Neuronal stem cell (in vitro differentiated cells): ENCODE measurements around the gene CACTIN.

Experiments used
- DNase-seq: peaks from one replicate; pipeline ENCODE4 v3.0.0-alpha.2; 2013; ENCODE audit warnings: low spot score
- H2AFZ ChIP-seq: one replicate; pipeline ENCODE4 v1.6.1; 2013; ENCODE audit warnings: mild to moderate bottlenecking, low read length, inconsistent platforms
- H2AK5ac ChIP-seq: 2 replicates; pipeline ENCODE4 v1.6.1; 2013; ENCODE audit warnings: low read depth, mild to moderate bottlenecking, inconsistent platforms, low read length, moderate library complexity, mixed read lengths
- H2BK120ac ChIP-seq: 2 replicates; pipeline ENCODE4 v1.6.1; 2013; ENCODE audit warnings: low read depth, mild to moderate bottlenecking, inconsistent platforms, low read length, moderate library complexity, mixed read lengths
- H2BK12ac ChIP-seq: one replicate; pipeline ENCODE4 v1.6.1; 2013; ENCODE audit warnings: low read length, inconsistent platforms
- H2BK15ac ChIP-seq: 2 replicates; pipeline ENCODE4 v1.6.1; 2013; ENCODE audit warnings: mild to moderate bottlenecking, low read length, inconsistent platforms, mixed read lengths
- H2BK5ac ChIP-seq: one replicate; pipeline ENCODE4 v1.6.1; 2013; ENCODE audit warnings: inconsistent platforms, mild to moderate bottlenecking, low read length, moderate library complexity
- H3K14ac ChIP-seq: one replicate; pipeline ENCODE4 v1.6.1; 2013; ENCODE audit warnings: low read length, inconsistent platforms
- H3K18ac ChIP-seq: 2 replicates; pipeline ENCODE4 v1.6.1; 2013; ENCODE audit warnings: low read length, inconsistent platforms
- H3K23ac ChIP-seq: 2 replicates; pipeline ENCODE4 v1.6.1; 2013; ENCODE audit warnings: low read depth, mild to moderate bottlenecking, mixed read lengths, low read length, inconsistent platforms; ENCODE audit not compliant: poor library complexity
- H3K27ac ChIP-seq: replicated peaks from 3 replicates; pipeline ENCODE4 v1.5.1; 2013; ENCODE audit warnings: low read length, inconsistent platforms
- H3K27me3 ChIP-seq, 3 experiments: 2 replicates each; pipeline ENCODE4 v1.6.1; 2013; ENCODE audit warnings: low read length in 3 of 3, mild to moderate bottlenecking in 2 of 3, inconsistent platforms in 1 of 3, low read depth in 1 of 3, mixed read lengths in 1 of 3, moderate library complexity in 1 of 3; ENCODE audit not compliant: control insufficient read depth in 3 of 3, insufficient read depth in 3 of 3
- H3K36me3 ChIP-seq, 2 donors: replicated peaks in 1 of 2; 2 replicates each; pipeline ENCODE4 v1.6.1; 2013; ENCODE audit warnings: low read length in 2 of 2; ENCODE audit not compliant: control insufficient read depth in 2 of 2, insufficient read depth in 2 of 2
- H3K4ac ChIP-seq: 2 replicates; pipeline ENCODE4 v1.6.1; 2013; ENCODE audit warnings: inconsistent platforms, mild to moderate bottlenecking, low read length, moderate library complexity
- H3K4me1 ChIP-seq, 2 donors: 1 replicate in 1 of 2; 2 replicates in 1 of 2; pipeline ENCODE4 v1.6.1; 2013; ENCODE audit warnings: low read length in 2 of 2, low read depth in 1 of 2; ENCODE audit not compliant: control insufficient read depth in 2 of 2, insufficient read depth in 1 of 2
- H3K4me2 ChIP-seq: one replicate; pipeline ENCODE4 v1.6.1; 2013; ENCODE audit warnings: mild to moderate bottlenecking, low read length, inconsistent platforms; ENCODE audit not compliant: insufficient read depth, poor library complexity, severe bottlenecking
- H3K4me3 ChIP-seq, 2 donors: 2 replicates each; pipeline ENCODE4 v1.5.1; 2013; ENCODE audit warnings: low read length in 2 of 2, mild to moderate bottlenecking in 2 of 2, inconsistent platforms in 1 of 2, moderate library complexity in 1 of 2
- H3K79me1 ChIP-seq: one replicate; pipeline ENCODE4 v1.6.1; 2013; ENCODE audit warnings: low read depth, mild to moderate bottlenecking, inconsistent platforms, low read length, moderate library complexity
- H3K9ac ChIP-seq: one replicate; pipeline ENCODE4 v1.6.1; 2013; ENCODE audit warnings: mild to moderate bottlenecking, low read depth, low read length, inconsistent platforms; ENCODE audit not compliant: poor library complexity
- H3K9me3 ChIP-seq, 2 donors: replicated peaks in 1 of 2; 2 replicates each; pipeline versions ENCODE3 to v1.6.1; 2013; ENCODE audit warnings: low read length in 2 of 2, mild to moderate bottlenecking in 2 of 2, inconsistent platforms in 1 of 2, low read depth in 1 of 2, mixed read lengths in 1 of 2, moderate library complexity in 1 of 2; ENCODE audit not compliant: control insufficient read depth in 2 of 2, insufficient read depth in 1 of 2
- H4K8ac ChIP-seq: one replicate; pipeline ENCODE4 v1.6.1; 2013; ENCODE audit warnings: low read depth, mild to moderate bottlenecking, inconsistent platforms, low read length, moderate library complexity
- H4K91ac ChIP-seq: one replicate; pipeline ENCODE4 v1.6.1; 2013; ENCODE audit warnings: low read length, low read depth, mild to moderate bottlenecking, inconsistent platforms; ENCODE audit not compliant: poor library complexity
- WGBS, 2 donors: extraction: QIAGEN DNeasy Blood & Tissue Kit; methylation state at CpG; one replicate each; pipeline ENCODE4 v1.1.7; 2013; ENCODE audit warnings: missing lambda C conversion rate in 2 of 2, mixed read lengths in 1 of 2; ENCODE audit not compliant: insufficient read length in 2 of 2, insufficient replicate concordance in 1 of 2; ENCODE audit errors: extremely low coverage in 2 of 2; 5-methylcytosine and 5-hydroxymethylcytosine counted together

The CACTIN gene

GRCh38 chr19:3622224-3622623 is 4.4 kb downstream of the CACTIN start:
- Histone ChIP-seq H3K4me3 (peak overlapping the region in 1 of 2 donors; percentile 37), H2AK5ac (no peak overlapping the region), H3K79me1 (peaks cover 16% of the 10 kb centered on the region), H3K36me3 (peaks cover 0 to 44% of the 10 kb centered on the region in 2 donors), H3K27ac (no peak overlapping the region), H2BK12ac (no peak overlapping the region), H3K14ac (no peak overlapping the region), H3K9ac (no peak overlapping the region), H2BK120ac (no peak overlapping the region), H3K9me3 (no peaks in the 10 kb centered on the region), H3K4me1 (peaks cover 2 to 6% of the 10 kb centered on the region in 2 donors), H2BK5ac (no peak overlapping the region), H3K4ac (no peak overlapping the region), H2BK15ac (no peak overlapping the region), H3K27me3 (no peaks in the 10 kb centered on the region), H2AFZ (no peak overlapping the region), H4K8ac (no peak overlapping the region), H3K18ac (no peak overlapping the region), H3K4me2 (no peak overlapping the region), H3K23ac (no peak overlapping the region), H4K91ac (no peak overlapping the region)
- no CpG with 5 or more reads among the region's 12 CpGs for WGBS, 2 donors
- DNase-seq, result no peak

- no peak overlapping the region for H2AK5ac ChIP-seq
- H2BK120ac ChIP-seq, result no peak overlapping the region
- WGBS, 2 donors, result no CpG with 5 or more reads among the region's 15 CpGs
- H4K91ac ChIP-seq, result no peak overlapping the region
- H3K4me1 ChIP-seq, result peaks cover 2 to 6% of the 10 kb centered on the region in 2 donors
- no peak overlapping the region for H3K27ac ChIP-seq
- H4K8ac ChIP-seq, result no peak overlapping the region
- peaks cover 16% of the 10 kb centered on the region for H3K79me1 ChIP-seq
- H3K9ac ChIP-seq, result no peak overlapping the region
- no peak overlapping the region for H2BK5ac ChIP-seq
- no peak overlapping the region for H3K4me3 ChIP-seq
- no peak for DNase-seq
- no peak overlapping the region for H2AFZ ChIP-seq
- no peaks in the 10 kb centered on the region for H3K9me3 ChIP-seq
- no peak overlapping the region for H2BK12ac ChIP-seq
- H3K4ac ChIP-seq, result no peak overlapping the region
- no peak overlapping the region for H3K23ac ChIP-seq
- peaks cover 0 to 48% of the 10 kb centered on the region in 2 donors for H3K36me3 ChIP-seq
- no peak overlapping the region for H3K4me2 ChIP-seq
- H3K14ac ChIP-seq, result no peak overlapping the region
- no peak overlapping the region for H2BK15ac ChIP-seq
- H3K27me3 ChIP-seq, result no peaks in the 10 kb centered on the region
- no peak overlapping the region for H3K18ac ChIP-seq
Observed at GRCh38 chr19:3621689-3622088, 4.9 kb downstream of the CACTIN start.

DNA sequence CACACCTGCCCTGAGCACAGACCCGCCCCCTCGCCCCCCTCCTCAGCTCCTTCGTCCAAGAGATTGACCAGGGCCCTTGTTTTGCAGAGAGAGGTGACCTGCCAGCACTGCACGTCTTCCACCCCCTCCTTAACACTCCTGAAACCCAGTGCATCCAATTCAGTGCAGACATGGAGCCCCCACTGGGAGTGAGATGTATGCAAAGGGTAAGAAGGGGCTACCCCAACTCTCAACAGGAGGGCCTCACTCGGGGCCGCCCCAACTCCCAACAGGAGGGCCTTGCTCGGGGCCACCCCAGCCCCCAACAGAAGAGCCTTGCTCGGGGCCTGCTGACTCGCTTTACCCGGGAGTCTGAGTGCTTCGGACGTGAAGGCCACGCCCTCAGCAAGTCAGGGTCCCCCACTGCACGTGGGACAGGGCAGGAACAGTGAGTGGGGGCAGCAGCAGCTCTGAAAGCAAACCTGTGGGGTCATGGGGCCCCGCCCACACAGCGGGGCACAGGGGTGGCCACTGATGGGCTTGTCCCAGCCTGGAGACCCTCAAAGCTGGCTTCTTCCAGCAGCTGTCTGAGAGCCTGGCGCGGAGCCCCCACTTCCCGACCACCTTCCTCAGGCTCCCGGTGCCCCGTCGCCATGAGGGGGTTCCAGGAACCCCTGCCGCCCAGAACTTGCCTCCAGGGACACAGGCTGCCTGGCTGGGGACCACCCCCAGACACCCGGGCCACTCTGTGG is 5.6 kb downstream of the CACTIN start:
- Histone ChIP-seq H3K36me3 (peaks cover 0 to 48% of the 10 kb centered on the region in 2 donors), H2BK12ac (no peak overlapping the region), H3K4me1 (peaks cover 2 to 5% of the 10 kb centered on the region in 2 donors), H3K27me3 (no peaks in the 10 kb centered on the region), H2AFZ (no peak overlapping the region), H2BK15ac (no peak overlapping the region), H2BK5ac (no peak overlapping the region), H3K14ac (no peak overlapping the region), H4K8ac (no peak overlapping the region), H3K4ac (no peak overlapping the region), H3K18ac (no peak overlapping the region), H3K9ac (no peak overlapping the region), H3K9me3 (no peaks in the 10 kb centered on the region), H2BK120ac (no peak overlapping the region), H3K4me2 (no peak overlapping the region), H3K27ac (no peak overlapping the region), H3K79me1 (peaks cover 14% of the 10 kb centered on the region), H3K23ac (no peak overlapping the region), H2AK5ac (no peak overlapping the region), H4K91ac (no peak overlapping the region), H3K4me3 (no peak overlapping the region)
- no peak for DNase-seq
- WGBS, 2 donors, result no CpG with 5 or more reads among the region's 24 CpGs

DNA sequence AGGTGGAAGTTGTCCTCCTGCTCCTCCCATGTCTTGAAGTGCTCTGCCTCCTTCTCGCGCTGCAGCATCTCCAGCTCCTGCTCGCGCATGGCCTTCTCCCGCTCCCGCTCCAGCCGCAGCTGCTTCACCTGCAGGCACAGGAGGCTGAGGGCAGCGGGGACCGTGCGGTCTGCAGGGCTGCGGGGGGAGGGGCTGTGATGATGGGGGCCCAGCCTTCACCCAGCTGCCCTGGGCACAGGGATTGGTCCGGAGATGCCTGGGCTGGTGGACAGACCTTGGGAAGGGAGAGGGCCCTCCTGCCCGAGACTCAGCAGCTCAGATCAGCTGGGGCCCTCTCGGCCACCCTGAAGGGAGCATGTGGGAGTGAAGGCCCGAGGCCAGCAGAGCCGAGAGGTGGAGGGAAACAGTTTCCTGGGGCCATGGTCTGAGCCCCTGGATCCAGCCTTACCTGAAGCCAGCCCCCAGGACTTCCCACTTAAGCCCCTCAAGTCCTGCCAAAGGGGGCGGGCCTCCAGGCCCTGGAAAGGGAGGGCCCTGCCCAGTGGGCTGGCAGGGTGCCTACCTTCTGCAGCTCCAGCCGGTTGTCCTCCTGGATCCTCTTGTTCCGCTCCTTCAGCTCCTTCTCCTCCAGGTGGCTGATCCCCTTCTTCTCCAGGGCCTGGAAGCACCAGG is 6.3 kb downstream of the CACTIN start:
- H2BK120ac ChIP-seq, result no peak overlapping the region
- H3K9me3 ChIP-seq, result no peaks in the 10 kb centered on the region
- no peak overlapping the region for H3K4me2 ChIP-seq
- H2AK5ac ChIP-seq, result no peak overlapping the region
- H3K36me3 ChIP-seq, result peaks cover 3 to 51% of the 10 kb centered on the region in 2 donors
- no peak overlapping the region for H3K23ac ChIP-seq
- H3K9ac ChIP-seq, result no peak overlapping the region
- no peak overlapping the region for H2AFZ ChIP-seq
- no peak for DNase-seq
- H2BK15ac ChIP-seq, result no peak overlapping the region
- no peak overlapping the region for H3K4ac ChIP-seq
- H3K14ac ChIP-seq, result no peak overlapping the region
- no peaks in the 10 kb centered on the region for H3K27me3 ChIP-seq
- peaks cover 8% of the 10 kb centered on the region for H3K79me1 ChIP-seq
- H2BK5ac ChIP-seq, result no peak overlapping the region
- no peak overlapping the region for H3K27ac ChIP-seq
- no peak overlapping the region for H3K18ac ChIP-seq
- H3K4me3 ChIP-seq, result no peak overlapping the region
- no peak overlapping the region for H2BK12ac ChIP-seq
- WGBS, 2 donors, result no CpG with 5 or more reads among the region's 19 CpGs
- no peak overlapping the region for H4K91ac ChIP-seq
- H3K4me1 ChIP-seq, result no peaks in the 10 kb centered on the region
- no peak overlapping the region for H4K8ac ChIP-seq
